Measurements from ENCODE around the gene RSKR. TPM values are rescaled to one million over a fixed set of nuclear protein-coding genes. Genes with fewer than 3 reads are reported as not detected.

RSKR gene
- polyA plus RNA-seq, 2 of the 4 experiments (the other 2 are of a cell fraction) = 5.8 to 18.7 TPM

DNA sequence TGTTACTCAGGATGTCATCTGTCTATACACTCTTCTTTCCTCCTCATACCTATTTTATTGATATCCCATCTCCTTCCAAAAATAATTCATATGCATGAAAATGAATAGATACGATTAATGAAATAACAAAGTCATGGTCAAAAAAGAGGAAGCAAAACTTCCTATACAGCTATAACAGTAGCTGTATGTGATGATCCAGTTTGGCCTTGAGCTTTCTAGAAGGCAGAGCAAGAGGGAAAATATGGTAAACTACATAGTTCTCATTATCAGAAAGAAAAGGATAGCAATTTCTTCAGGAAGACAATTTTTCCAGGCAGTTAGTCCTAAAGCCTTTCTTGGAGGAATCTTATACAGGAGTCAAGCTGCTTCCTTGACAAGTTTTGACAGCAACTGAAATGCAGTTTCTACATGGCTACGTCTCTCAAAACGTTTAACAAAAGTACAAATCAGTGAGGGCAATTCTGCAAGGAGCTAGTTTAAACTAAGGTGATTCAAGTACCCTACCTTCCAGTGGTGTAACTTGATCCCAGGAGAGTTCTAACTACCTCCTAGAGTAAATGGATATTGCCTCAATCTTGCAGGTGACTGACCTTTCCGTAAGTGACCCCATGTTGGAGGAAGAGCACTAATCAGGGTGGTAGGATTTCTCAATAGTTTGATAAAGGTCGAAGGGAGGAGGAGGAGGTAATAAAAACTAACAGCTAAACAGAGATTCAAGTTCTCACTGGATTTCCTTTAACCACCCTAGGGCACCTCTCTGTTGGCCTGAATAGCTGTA is 16.2 kb downstream of the RSKR start:
- Histone ChIP-seq H3K4me1 (peaks cover 17% of the 10 kb centered on the region), H3K4me3 (peak overlapping the region; percentile 79), H3K27ac (peak overlapping the region; percentile 79 to 88), H3K9me3 (no peaks in the 10 kb centered on the region), H3K4me2 (peak overlapping the region; percentile 78)
- WGBS (ENCODE audit: missing lambda C conversion rate) = 38% methylated on average over 5 of the region's 5 CpGs
- CTCF ChIA-PET = interaction anchor here (0.9 to 1.7 kb wide), 8 partner anchors 12 to 104 kb away, joined by 3 to 7 read pairs (median 4); partner anchors contain the start of gene ALDOC
- ATAC-seq (no peak), FAIRE-seq (no peak), DNase-seq (ENCODE audit: low read depth in 1 of 2, low spot score in 1 of 2) (no peak)
- POLR2A ChIA-PET = no interaction called here
- TF ChIP-seq PHF8 (IDR thresholded peaks at IDR 0.05; ENCODE audit: borderline replicate concordance, low read depth) = no peak
- TF ChIP-seq KDM5A (IDR thresholded peaks at IDR 0.05) = no peak
- no peak for TF ChIP-seq E2F6 (IDR thresholded peaks at IDR 0.05; ENCODE audit: borderline replicate concordance, low read depth)
- TF ChIP-seq USF2 (IDR thresholded peaks at IDR 0.05) = no peak
- TF ChIP-seq, protein P1, sequence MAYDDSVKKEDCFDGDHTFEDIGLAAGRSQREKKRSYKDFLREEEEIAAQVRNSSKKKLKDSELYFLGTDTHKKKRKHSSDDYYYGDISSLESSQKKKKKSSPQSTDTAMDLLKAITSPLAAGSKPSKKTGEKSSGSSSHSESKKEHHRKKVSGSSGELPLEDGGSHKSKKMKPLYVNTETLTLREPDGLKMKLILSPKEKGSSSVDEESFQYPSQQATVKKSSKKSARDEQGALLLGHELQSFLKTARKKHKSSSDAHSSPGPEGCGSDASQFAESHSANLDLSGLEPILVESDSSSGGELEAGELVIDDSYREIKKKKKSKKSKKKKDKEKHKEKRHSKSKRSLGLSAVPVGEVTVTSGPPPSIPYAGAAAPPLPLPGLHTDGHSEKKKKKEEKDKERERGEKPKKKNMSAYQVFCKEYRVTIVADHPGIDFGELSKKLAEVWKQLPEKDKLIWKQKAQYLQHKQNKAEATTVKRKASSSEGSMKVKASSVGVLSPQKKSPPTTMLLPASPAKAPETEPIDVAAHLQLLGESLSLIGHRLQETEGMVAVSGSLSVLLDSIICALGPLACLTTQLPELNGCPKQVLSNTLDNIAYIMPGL (CRISPR knock-in tag; IDR thresholded peaks at IDR 0.05; ENCODE audit: borderline replicate concordance) = no peak
- TF ChIP-seq, protein P2, sequence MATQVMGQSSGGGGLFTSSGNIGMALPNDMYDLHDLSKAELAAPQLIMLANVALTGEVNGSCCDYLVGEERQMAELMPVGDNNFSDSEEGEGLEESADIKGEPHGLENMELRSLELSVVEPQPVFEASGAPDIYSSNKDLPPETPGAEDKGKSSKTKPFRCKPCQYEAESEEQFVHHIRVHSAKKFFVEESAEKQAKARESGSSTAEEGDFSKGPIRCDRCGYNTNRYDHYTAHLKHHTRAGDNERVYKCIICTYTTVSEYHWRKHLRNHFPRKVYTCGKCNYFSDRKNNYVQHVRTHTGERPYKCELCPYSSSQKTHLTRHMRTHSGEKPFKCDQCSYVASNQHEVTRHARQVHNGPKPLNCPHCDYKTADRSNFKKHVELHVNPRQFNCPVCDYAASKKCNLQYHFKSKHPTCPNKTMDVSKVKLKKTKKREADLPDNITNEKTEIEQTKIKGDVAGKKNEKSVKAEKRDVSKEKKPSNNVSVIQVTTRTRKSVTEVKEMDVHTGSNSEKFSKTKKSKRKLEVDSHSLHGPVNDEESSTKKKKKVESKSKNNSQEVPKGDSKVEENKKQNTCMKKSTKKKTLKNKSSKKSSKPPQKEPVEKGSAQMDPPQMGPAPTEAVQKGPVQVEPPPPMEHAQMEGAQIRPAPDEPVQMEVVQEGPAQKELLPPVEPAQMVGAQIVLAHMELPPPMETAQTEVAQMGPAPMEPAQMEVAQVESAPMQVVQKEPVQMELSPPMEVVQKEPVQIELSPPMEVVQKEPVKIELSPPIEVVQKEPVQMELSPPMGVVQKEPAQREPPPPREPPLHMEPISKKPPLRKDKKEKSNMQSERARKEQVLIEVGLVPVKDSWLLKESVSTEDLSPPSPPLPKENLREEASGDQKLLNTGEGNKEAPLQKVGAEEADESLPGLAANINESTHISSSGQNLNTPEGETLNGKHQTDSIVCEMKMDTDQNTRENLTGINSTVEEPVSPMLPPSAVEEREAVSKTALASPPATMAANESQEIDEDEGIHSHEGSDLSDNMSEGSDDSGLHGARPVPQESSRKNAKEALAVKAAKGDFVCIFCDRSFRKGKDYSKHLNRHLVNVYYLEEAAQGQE (IDR thresholded peaks at IDR 0.05) = no peak
- TF ChIP-seq SREBF2 (IDR thresholded peaks at IDR 0.05) = no peak
- TF ChIP-seq HOXA7 (CRISPR knock-in tag; IDR thresholded peaks at IDR 0.05) = no peak
- no peak for TF ChIP-seq ZNF302 (CRISPR knock-in tag; IDR thresholded peaks at IDR 0.05)
- no peak for TF ChIP-seq RAD21 (conservative IDR thresholded peaks at IDR 0.05 in 1 of 2, IDR thresholded peaks at IDR 0.05 in 1 of 2)
- TF ChIP-seq CTCF (IDR thresholded peaks at IDR 0.05) = no peak
- TF ChIP-seq JUNB (IDR thresholded peaks at IDR 0.05) = no peak
- no peak for TF ChIP-seq NFE2L2 (conservative IDR thresholded peaks at IDR 0.05; ENCODE audit: low read length)
- TF ChIP-seq CHD4 (IDR thresholded peaks at IDR 0.05; ENCODE audit: borderline replicate concordance) = no peak
- no peak for TF ChIP-seq ZFP36 (IDR thresholded peaks at IDR 0.05; ENCODE audit: borderline replicate concordance, partially characterized antibody)
- TF ChIP-seq MAFK (IDR thresholded peaks at IDR 0.05; ENCODE audit: partially characterized antibody) = no peak
- TF ChIP-seq RARB (CRISPR knock-in tag; IDR thresholded peaks at IDR 0.05) = no peak
- TF ChIP-seq CHD2 (IDR thresholded peaks at IDR 0.05; ENCODE audit: low read length, partially characterized antibody) = no peak

Data from A549 (cell line).